GM19043 (cell line): ENCODE results near the gene TIMM10.
A peak's percentile ranks its signal among the peaks of the same experiment; 100 is the strongest.
"Not testable (repeated sequence)": the region's sequence is repeated elsewhere in the genome, so short reads cannot be mapped to it uniquely, and the experiment has no call there.

Experiments
- ATAC-seq: cut with Tn5 transposase; IDR thresholded peaks from one replicate; pipeline ENCODE4 v1.9.1; 2021; ENCODE audit warnings: low read depth; ENCODE audit not compliant: unreplicated experiment

Gene TIMM10

DNA sequence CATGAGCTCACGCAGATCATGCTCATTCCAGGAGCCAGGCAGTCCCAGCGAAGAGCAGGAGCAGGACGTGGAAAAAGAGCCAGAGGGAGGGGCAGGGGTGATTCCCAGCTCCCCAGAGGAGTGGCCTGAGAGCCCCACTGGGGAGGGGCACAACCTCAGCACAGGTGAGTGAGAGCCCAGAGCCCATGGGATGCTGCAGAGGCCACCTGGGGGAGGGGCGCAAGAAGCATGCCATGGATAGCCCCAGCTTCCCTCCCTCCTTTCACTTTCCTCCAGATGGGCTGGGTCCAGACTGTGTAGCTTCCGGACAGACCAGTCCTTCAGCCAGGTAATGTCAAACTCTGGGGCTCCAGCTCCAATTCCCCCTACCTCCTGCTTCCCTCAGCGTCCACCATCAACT lies 13.0 kb upstream of the TIMM10 start:
- ATAC-seq: no peak

DNA sequence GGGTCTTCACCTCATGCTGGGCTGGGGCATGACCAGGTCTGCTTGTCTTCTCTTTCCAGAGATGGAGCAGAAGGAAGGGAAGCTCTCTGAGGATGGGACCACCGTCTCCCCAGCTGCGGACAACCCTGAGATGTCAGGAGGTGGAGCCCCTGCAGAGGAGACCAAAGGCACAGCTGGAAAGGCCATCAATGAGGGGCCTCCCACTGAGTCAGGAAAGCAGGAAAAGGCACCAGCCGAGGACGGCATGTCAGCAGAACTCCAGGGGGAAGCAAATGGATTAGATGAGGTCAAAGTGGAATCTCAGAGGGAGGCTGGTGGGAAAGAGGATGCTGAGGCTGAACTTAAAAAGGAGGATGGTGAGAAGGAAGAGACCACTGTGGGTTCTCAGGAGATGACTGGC lies 12.0 kb upstream of the TIMM10 start:
- no peak for ATAC-seq

DNA sequence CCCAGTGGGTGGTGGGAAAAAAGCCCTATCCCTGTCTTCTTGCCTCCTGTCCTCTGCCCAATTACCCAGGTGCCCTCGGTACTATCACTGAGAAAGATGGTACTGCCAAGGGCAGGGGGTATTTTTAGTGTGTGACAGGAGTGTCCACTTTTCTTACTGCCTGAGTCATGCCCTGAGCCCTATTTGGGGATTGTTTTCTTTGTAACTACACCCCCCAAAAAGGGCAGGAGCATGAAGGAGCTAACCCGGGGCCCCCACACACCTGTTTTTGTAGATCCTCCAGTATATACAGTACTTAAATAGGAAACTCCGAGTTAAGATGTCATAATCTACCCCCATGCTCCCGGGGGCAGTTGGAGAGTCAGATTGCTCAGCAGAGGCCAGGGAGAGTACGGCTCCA lies 10.6 kb upstream of the TIMM10 start:
- no peak for ATAC-seq

DNA sequence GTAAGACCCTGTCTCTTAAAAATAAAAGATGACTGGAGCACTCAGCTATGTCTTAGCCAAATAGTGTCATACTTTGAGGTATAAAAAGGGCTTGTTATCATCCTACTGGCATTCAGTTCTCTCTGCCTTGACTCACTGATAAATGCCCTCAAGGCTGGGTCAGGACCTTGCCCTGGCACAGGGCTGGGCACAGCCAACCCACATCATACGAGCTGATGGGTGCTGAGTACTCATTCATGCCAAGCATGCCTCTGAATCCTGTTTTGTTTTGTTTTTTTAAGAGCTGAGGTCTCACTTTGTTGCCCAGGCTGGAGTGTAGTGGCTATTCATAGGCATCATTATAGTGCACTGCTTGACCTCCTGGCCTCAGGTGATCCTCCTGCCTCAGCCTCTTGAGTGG lies 8.8 kb upstream of the TIMM10 start:
- ATAC-seq: no peak

DNA sequence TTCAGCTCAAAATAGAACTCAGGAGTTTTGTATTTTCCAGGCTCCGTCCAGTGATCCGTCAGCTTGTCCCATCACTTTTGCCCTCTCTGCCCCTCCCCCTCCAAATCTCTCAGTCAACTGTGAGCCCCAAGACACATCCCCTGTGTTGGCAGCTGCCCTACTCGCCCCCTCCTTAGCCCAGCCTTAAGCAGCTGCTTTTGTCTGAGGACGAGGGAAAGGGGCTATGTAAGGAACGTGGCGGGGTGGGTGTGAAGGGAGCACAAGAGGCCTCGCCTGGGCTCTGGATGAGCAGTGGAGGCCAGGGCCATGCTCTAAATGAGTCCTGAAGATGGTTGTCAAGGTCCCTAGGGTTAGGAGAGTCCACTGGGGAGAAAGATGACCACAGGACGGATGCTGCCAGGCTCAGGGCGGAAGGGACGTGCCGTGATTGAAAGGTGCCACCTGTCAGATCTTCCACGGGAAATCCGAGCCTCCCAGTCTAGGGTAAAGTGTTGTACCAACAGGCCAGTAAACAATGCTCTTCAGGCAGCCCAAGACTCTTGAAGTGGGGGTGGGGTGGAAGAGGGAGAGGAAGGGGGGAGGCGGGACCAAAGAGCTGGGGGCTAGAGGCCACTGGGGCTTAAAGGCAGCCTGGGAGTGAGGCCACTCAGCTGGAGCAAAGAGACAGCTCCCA lies 6.5 kb upstream of the TIMM10 start, which contains the start of gene SMTNL1:
TSS of gene SMTNL1 (plus strand) at position 649 of the 673 bp plus-strand sequence. CDS start 5,048 bp downstream, outside the sequence.
- no peak for ATAC-seq

DNA sequence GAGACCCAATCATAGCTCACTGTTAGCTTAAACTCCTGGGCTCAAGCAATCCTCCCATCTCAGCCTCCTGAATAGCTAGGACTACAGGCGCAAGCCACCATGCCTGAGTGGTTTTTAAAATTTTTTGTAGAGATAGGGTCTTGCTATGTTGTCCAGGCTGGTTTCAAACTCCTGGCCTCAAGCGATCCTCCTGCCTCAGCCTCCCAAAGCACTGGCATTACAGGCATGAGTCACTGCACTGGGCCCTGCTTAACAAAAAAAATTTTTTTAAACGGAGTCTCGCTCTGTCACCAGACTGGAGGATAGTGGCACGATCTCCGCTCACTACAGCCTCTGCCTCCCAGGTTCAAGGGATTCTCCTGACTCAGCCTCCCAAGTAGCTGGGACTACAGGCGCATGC lies 3.9 kb upstream of the TIMM10 start:
- ATAC-seq: not testable (repeated sequence)

DNA sequence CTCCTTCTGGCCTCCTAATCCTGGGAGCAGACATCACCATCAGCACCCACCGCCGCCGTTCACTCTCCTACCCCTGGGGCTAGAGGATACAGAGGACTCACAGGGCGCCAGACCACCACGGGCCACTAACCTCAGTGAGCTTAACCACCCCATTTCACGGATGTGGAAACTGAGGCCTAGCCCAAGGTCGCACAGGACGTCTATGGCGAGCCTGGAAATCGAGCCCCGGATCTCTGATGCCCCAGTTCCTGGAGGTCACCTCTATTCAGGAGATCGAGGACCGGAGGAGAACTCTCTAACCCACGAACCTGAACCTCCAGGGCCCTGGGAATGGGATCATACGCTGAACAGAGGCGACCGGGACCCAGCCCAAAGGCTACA lies 349 bp downstream of the TIMM10 start:
- ATAC-seq: no peak

DNA sequence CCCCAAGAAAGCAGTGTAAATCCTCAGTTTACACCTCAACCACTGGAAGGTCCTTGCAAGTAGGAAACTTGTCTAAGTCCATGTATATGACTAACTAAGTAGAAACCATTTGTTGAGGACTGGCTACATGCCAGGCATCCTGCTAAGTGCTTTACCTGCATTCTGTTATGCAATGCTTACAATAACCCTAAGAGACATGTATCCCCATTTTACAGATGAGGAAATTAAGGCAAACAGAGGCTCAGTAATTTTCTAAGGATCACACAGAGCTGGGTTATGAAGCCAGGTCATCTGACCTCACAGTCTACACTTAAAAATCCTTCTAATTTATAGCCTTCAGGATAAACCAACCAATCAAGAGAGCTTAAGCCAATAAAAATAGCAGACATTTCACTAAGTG lies 1.5 kb downstream of the TIMM10 start:
- no peak for ATAC-seq

DNA sequence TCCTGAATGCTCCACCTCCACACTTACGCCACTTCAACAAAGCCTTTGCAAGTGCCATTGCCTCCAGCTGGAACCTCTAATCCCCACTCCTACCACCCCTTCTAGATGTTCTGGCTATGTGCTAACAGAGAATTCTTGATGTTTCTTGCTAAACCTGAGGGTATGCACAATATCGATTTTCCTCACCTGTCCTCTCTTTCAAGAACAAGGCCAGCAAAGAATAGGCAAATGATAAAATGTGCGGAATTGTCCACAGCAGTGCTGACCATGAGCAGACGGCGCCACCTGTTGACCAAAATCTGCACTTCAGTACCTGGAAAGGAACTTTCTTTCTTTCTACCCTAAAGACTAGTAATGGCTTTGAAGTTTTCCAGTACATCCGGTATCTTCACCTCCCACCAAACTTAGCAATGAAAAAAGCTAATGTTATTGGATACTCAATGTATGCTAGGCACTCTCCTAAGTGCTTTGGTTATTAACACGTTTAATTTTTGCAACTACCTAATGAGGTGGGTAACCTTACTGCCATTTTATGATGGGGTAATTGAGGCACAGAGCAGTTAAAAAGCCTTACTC lies 3.4 kb downstream of the TIMM10 start:
- no peak for ATAC-seq

DNA sequence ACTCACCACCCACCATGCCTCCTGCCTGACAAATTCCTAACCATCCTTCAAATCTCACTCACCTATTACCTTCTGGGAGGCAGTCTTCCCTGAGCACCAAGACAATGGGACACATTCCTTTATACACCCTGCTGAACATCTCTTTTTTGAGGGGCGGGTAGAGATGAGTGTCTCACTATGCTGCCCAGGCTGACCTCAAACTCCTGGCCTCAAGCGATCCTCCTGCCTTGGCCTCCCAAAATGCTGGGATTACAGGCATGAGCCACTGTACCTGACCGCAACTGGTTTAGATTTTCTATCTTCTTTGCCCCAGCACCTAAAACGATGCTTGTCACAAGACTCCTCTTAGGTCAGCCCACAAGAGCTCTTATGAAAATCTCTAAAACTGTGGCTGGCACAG lies 7.1 kb downstream of the TIMM10 start:
- ATAC-seq: no peak

DNA sequence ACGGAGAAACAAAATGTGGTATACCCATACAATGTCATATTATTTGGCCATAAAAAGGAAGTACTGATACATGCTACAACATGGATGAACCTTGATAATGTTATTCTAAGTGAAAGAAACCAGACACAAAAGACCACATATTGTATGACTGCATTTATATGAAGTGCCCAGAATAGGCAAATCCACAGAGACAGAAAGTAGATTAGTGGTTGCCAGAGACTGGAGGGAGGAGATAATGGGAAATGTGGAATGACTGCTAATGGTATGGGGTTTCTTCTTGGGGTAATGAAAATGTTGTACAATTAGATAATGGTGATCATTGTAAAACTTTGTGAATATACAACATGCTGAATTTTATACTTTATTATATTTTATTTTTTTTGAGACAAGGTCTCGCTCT lies 9.4 kb downstream of the TIMM10 start:
- ATAC-seq: no peak

DNA sequence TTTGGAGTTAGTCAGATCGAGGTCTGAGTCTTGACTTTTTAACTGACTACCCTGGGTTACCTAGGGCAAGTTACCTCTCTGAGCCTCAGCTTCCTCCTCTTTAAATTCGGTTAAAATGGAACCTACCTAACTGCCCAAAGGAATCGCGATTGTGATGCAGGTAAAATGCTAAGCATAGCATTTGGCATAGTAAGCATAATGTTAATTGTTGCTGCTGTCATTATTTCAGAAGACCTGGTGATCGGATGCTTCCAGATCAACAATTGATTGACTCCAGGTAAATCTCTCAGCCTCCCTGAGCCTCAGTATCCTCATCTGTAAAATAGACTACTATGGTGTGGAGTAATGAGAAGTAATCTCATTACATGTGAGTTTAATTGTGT lies 14.5 kb downstream of the TIMM10 start:
- no peak for ATAC-seq

DNA sequence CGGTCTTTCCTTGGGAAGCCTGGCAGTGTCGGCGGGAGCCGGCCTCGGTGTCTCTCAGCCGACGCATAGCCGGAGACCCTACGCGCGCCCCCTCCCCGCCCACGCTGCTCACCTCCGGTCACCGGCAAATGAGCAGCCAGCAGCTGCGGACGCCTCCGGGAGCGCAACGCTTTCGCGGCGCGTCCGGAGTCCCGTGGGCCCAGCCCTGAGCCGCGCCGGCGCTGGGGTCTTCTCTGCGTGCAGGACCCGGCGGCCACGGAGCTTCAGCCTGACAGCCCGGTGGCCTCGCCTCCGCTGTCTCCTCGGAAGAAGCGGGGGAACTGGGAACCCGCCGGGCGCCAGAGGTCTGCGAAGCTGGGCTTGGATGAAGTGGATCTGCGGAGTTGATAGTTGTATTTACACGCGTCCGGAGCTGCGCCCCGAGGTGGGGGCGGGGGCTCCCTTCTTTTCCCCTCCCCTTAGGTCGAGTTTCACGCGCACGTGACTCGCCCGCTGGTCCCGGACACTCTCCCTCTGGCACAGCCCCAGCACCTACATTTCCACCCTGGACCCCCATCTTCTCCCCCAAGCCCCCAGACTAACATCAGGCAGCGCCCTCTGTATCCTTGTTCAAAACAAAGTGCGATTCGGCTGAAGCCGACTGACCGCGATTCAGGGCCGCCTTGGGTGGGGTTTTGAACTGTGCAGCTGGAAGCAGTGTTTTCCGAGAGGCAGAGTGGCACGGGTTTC lies 15.1 kb downstream of the TIMM10 start, which contains the start of gene SLC43A1:
TSS of gene SLC43A1 (minus strand) at position 371 of the 729 bp plus-strand sequence. CDS start 1,591 bp downstream, outside the sequence.
- peak; percentile 41 for ATAC-seq

DNA sequence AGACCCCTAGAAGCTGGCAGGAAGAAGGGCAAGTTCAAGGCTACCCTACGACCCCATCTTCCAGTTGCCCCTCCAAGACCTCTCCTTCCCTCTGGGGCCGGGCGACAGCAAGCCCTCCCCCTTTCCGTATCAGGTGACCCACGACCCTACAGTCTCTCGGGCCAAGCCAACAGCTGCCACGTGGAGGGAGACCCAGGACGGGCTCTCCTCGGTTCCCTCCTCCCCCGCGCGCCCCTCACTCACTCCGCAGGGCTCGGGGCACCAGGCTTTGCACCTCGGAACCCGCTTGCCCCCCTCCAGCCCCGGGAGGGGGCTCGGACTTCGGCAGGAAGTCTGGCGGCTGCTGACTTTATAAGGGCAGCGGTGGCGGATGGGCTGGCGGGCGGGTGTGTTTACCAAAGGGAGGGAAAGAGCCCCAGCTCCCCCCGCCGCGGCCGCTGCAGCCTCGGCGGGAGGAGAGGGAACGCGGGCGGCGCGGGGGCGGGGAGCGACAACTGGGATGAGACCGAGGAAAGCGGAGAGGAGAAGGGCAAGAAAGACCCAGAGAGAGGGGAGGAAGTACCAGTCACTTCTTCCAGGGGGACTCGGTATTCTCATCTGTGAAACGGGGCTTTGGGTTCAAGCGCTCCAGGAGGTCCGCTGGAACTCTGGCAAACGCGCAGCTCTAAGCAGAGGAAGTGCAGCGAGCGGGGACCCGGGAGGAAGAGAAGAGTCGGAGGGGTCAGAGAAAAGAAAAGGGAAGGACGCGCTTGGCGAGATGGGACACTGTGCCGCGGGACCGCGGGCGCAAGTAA lies 15.8 kb downstream of the TIMM10 start:
- peak; percentile 56 for ATAC-seq

DNA sequence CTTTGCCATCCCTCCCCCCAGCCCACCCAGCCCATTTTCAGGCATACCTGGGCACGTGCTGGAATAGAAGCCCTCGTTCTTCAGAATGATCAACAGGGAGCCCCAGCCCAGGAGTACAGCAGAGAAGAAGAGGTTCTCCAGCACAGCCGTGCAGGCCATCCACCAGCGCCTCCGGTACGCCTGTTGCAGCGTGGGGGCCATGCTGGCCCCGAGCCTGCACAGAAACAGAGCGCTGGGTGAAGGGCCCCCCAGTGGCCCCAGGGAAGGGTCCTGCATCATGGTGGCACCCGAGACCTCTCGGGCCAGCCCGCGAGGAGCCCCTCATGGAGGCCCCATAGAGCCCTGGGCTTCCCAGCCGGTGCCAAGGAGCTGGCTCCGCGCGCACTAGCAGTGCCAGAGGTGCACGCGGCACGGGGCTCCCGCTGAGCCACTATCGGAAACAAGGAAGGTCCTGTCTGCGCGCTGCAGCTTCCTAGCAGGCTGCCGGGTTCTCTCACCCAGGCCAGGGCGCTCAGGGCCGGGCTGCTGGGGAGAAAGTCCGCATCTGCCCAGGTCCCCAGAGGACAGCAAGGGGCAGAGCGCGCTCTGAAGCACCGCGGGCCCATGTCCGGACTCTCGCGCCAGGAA lies 16.5 kb downstream of the TIMM10 start:
- peak; percentile 30 for ATAC-seq

DNA sequence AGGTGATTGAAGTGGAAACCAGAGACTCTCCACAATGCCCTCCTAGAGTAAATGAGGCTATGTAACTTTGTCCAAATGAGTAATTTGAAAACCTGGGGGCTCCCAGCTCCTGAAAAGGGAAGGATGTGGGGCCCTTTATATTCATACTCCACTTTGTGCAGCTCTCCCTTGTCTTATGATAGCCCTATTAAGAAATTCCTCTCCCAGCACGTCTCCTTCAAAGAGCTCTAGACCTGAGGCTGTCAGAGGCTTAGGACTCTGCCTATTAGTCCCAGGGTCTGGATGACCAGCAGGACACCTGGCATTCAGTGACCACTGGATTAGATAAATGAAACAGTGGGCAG lies 17.1 kb downstream of the TIMM10 start:
- no peak for ATAC-seq

DNA sequence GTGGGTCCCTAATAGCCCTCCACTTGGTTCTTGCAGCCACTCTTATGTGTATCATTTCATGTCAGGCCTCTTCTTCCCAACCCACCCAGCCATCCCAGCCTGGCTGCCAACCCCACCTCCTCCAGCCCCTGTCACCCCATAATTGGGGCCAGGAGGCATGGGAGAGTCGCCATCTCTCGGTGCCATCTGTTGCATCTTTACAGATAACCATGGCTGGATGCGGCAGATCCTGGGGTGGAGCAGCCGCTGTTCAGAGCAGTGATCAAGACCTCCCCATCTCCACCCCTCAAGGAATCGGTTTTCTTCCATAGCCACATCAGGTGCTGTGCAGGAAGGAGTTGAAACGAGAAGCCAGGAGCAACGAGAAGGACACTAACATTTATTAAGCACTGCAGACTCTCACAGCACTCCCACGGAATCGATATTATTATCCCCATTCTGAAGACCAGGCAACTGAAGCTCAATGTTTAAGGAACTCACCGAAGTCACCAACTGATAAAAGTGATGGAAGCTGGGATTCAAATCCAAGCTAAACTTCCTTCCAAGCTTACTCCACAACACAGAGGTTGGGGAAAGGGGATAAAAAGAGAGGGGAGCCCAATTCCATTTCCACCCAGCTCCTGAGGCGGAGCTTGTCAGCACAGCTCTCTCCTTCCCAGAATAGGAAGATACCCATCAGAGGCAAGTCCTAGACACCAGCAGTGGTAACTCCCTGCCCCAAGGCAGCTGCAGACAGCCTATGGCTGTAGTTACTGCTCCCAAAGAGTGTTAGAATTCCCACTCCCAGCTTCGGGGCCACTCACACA lies 17.7 kb downstream of the TIMM10 start:
- ATAC-seq: no peak

DNA sequence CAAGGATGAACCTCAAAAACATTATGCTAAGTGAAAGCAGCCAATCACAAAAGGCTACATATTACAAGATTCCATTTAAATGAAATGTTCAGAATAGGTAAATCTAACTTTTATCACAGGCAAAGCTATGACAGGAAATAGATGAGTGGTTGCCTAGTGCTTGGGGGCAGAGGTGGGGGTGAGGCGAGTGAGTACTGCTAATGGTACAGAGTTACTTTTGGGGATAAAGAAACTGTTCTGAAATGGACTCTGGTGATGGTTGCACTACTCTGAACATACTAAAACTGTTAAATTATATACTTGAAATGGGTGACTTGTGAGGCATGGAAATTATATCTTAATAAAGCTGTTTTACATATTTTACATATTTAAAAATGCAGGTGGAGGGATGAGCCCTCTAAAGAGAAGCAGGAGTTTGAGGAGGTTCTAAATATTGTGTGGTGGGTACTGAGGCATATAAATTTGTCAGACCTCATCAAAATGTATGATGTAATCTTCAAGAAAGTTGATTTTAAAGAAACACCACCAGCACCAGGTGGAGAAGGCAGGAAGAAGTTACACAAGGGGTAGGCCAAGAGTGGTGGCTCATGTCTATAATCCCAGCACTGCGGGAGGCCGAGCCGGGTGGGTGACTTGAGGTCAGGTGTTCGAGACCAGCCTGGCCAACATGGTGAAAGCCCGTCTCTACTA lies 18.7 kb downstream of the TIMM10 start:
- no peak for ATAC-seq
